SU-DHL-6 (cell line): Measurements from ENCODE around the gene ZCCHC7.

Experiments used
- EZH2phosphoT487 ChIP-seq: fragments of 200-600 bp; sonication (generic), shearing (Covaris generic); conservative IDR thresholded peaks from 2 replicates; pipeline ENCODE4 v1.6.1; 2018; ENCODE audit warnings: mild to moderate bottlenecking, antibody characterized with exemption, low read length, moderate library complexity, mixed read lengths
- TF ChIP-seq, protein P1 (sequence below): fragments of 200-600 bp; sonication (generic); IDR thresholded peaks from one replicate; pipeline ENCODE4 v1.5.1; 2017; ENCODE audit warnings: antibody characterized with exemption, mild to moderate bottlenecking, low read length, moderate library complexity; ENCODE audit not compliant: insufficient read depth, poor library complexity, severe bottlenecking

DNA sequence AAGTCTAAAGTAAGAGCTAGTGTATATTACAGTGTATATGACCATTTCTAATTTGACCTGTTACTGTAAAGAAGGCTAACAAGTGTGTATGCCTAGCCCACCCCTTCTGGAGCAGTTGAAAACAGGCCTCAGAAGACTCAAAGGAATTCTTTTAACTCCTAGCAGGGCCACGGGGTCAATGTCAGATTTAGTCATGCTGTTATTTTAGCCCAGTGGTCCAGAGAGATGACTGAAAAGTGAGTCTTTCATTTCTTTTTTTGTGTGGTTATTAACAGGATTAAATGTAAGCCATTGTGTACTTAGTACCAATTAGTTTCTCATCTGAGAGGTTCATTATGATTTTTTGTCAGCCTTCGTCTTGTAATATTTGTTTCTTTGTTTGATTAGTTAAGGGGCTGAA lies 24.4 kb downstream of the ZCCHC7 start:
- TF ChIP-seq, protein P1, sequence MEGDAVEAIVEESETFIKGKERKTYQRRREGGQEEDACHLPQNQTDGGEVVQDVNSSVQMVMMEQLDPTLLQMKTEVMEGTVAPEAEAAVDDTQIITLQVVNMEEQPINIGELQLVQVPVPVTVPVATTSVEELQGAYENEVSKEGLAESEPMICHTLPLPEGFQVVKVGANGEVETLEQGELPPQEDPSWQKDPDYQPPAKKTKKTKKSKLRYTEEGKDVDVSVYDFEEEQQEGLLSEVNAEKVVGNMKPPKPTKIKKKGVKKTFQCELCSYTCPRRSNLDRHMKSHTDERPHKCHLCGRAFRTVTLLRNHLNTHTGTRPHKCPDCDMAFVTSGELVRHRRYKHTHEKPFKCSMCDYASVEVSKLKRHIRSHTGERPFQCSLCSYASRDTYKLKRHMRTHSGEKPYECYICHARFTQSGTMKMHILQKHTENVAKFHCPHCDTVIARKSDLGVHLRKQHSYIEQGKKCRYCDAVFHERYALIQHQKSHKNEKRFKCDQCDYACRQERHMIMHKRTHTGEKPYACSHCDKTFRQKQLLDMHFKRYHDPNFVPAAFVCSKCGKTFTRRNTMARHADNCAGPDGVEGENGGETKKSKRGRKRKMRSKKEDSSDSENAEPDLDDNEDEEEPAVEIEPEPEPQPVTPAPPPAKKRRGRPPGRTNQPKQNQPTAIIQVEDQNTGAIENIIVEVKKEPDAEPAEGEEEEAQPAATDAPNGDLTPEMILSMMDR = no peak
- TF ChIP-seq EZH2phosphoT487 = no peak
